Measurements from ENCODE around the gene GLIPR2.
A peak's percentile ranks its signal among the peaks of the same experiment; 100 is the strongest.

Gene GLIPR2

GRCh38 chr9:36191686-36192085, 55.2 kb downstream of the GLIPR2 start:
- no peak for DNase-seq

GRCh38 chr9:36192196-36192595, 55.7 kb downstream of the GLIPR2 start:
- no peak for DNase-seq

GRCh38 chr9:36193023-36193422, 56.5 kb downstream of the GLIPR2 start:
- DNase-seq = no peak

- DNase-seq = no peak
Observed at GRCh38 chr9:36194326-36195000, 57.9 kb downstream of the GLIPR2 start.

GRCh38 chr9:36204906-36205547, 68.5 kb downstream of the GLIPR2 start:
- peak in 4 of 56 donors; percentile 6 to 21 (median 12) for DNase-seq

- peak in 44 of 56 donors; percentile 10 to 75 (median 44) for DNase-seq
Observed at GRCh38 chr9:36207016-36207415, 70.5 kb downstream of the GLIPR2 start.

- DNase-seq = no peak
Observed at GRCh38 chr9:36207546-36208012, 71.0 kb downstream of the GLIPR2 start.

- DNase-seq = no peak
Observed at GRCh38 chr9:36208521-36209253, 72.2 kb downstream of the GLIPR2 start.

GRCh38 chr9:36210722-36211121, 74.2 kb downstream of the GLIPR2 start:
- DNase-seq = no peak

GRCh38 chr9:36211510-36211909, 75.0 kb downstream of the GLIPR2 start:
- peak in 1 of 56 donors; percentile 14 for DNase-seq

GRCh38 chr9:36213387-36213786, 76.9 kb downstream of the GLIPR2 start:
- DNase-seq = no peak
